SK-N-SH treated with all-trans-retinoic acid at 6 μM for 48 hours (cell line): ENCODE data around the gene NCAPG2.

Source experiments
- ATAC-seq: fragments of 200-7000 bp; cut with Tn5 transposase; 3 replicates; pipeline ENCODE4 v1.9.1; 2020; ENCODE audit warnings: mild to moderate bottlenecking, moderate library complexity
- ARNTL ChIP-seq: fragments of 450-650 bp; formaldehyde crosslinking; IDR thresholded peaks from 2 replicates; pipeline ENCODE4 v1.5.0; 2020; ENCODE audit warnings: low read depth, mild to moderate bottlenecking, moderate library complexity, borderline replicate concordance
- CREB5 ChIP-seq: fragments of 250-450 bp; sonication (Bioruptor Pico); IDR thresholded peaks from 2 replicates; pipeline ENCODE4 v1.5.1; 2020; ENCODE audit warnings: low read depth, mild to moderate bottlenecking, moderate library complexity
- CSDC2 ChIP-seq: fragments of 250-450 bp; sonication (Bioruptor Pico); IDR thresholded peaks from 2 replicates; pipeline ENCODE4 v1.5.0; 2020; ENCODE audit warnings: mild to moderate bottlenecking, moderate library complexity
- ESRRG ChIP-seq: fragments of 250-450 bp; sonication (Bioruptor Pico); IDR thresholded peaks from 2 replicates; pipeline ENCODE4 v1.6.1; 2021; ENCODE audit warnings: mild to moderate bottlenecking
- GLIS3 ChIP-seq: fragments of 250-450 bp; sonication (Bioruptor Pico); IDR thresholded peaks from 2 replicates; pipeline ENCODE4 v1.5.0; 2020; ENCODE audit warnings: mild to moderate bottlenecking, moderate library complexity
- ISL1 ChIP-seq: fragments of 250-450 bp; sonication (Bioruptor Pico); IDR thresholded peaks from 2 replicates; pipeline ENCODE4 v2.1.2; 2022; ENCODE audit warnings: mild to moderate bottlenecking, moderate library complexity
- OSR1 ChIP-seq: fragments of 250-450 bp; sonication (Bioruptor Pico); IDR thresholded peaks from 2 replicates; pipeline ENCODE4 v1.8.0; 2022; ENCODE audit warnings: moderate library complexity, mild to moderate bottlenecking, inconsistent platforms
- PPARA ChIP-seq: fragments of 250-450 bp; sonication (Bioruptor Pico); IDR thresholded peaks from 2 replicates; pipeline ENCODE4 v1.5.0; 2020; ENCODE audit warnings: mild to moderate bottlenecking, borderline replicate concordance
- TCF4 ChIP-seq: fragments of 250-450 bp; sonication (Bioruptor Pico); IDR thresholded peaks from 2 replicates; pipeline ENCODE4 v1.8.0; 2021; ENCODE audit warnings: mild to moderate bottlenecking, moderate library complexity, borderline replicate concordance
- TOX ChIP-seq: fragments of 250-450 bp; sonication (Bioruptor Pico); IDR thresholded peaks from 2 replicates; pipeline ENCODE4 v1.8.0; 2021; ENCODE audit warnings: mild to moderate bottlenecking, moderate library complexity, borderline replicate concordance
- TSHZ2 ChIP-seq: fragments of 250-450 bp; sonication (Bioruptor Pico); IDR thresholded peaks from 2 replicates; pipeline ENCODE4 v1.5.0; 2020; ENCODE audit warnings: mild to moderate bottlenecking, moderate library complexity
- ZC3H10 ChIP-seq: fragments of 250-450 bp; sonication (Bioruptor Pico); IDR thresholded peaks from 2 replicates; pipeline ENCODE4 v1.5.1; 2021; ENCODE audit warnings: mild to moderate bottlenecking, moderate library complexity
- ZFP3 ChIP-seq: fragments of 250-450 bp; sonication (Bioruptor Pico); IDR thresholded peaks from 2 replicates; pipeline ENCODE4 v1.5.0; 2020; ENCODE audit warnings: mild to moderate bottlenecking, moderate library complexity
- ZFP30 ChIP-seq: fragments of 450-650 bp; formaldehyde crosslinking; IDR thresholded peaks from 2 replicates; pipeline ENCODE4 v1.5.0; 2022; ENCODE audit warnings: mild to moderate bottlenecking, moderate library complexity
- ZNF565 ChIP-seq: fragments of 450-650 bp; formaldehyde crosslinking; conservative IDR thresholded peaks from 2 replicates; pipeline ENCODE4 v1.5.0; 2020; ENCODE audit warnings: low read depth, mild to moderate bottlenecking, moderate library complexity
- ZNF70 ChIP-seq: fragments of 450-650 bp; formaldehyde crosslinking; IDR thresholded peaks from 2 replicates; pipeline ENCODE4 v1.5.0; 2020; ENCODE audit warnings: mild to moderate bottlenecking, moderate library complexity
- ZNF8 ChIP-seq: fragments of 450-650 bp; formaldehyde crosslinking; IDR thresholded peaks from 2 replicates; pipeline ENCODE4 v1.5.0; 2020; ENCODE audit warnings: mild to moderate bottlenecking, moderate library complexity
- TF ChIP-seq, protein P1 (sequence below): fragments of 250-450 bp; sonication (Bioruptor Pico); IDR thresholded peaks from 2 replicates; pipeline ENCODE4 v1.8.0; 2021; ENCODE audit warnings: low read depth, mild to moderate bottlenecking, moderate library complexity, borderline replicate concordance
- TF ChIP-seq, protein P2 (sequence below): fragments of 250-450 bp; sonication (Bioruptor Pico); IDR thresholded peaks from 2 replicates; pipeline ENCODE4 v1.5.1; 2021; ENCODE audit warnings: mild to moderate bottlenecking, moderate library complexity

The NCAPG2 gene

GRCh38 chr7:158657189-158657746, 47.3 kb downstream of the NCAPG2 start:
- ATAC-seq, result no peak
- TF ChIP-seq ZNF565 (CRISPR knock-in tag) (no peak), ARNTL (CRISPR knock-in tag) (no peak), OSR1 (CRISPR knock-in tag) (no peak), ZNF70 (CRISPR knock-in tag) (no peak), ZFP30 (no peak), ZFP3 (CRISPR knock-in tag) (no peak), ESRRG (no peak), ZC3H10 (no peak)

DNA sequence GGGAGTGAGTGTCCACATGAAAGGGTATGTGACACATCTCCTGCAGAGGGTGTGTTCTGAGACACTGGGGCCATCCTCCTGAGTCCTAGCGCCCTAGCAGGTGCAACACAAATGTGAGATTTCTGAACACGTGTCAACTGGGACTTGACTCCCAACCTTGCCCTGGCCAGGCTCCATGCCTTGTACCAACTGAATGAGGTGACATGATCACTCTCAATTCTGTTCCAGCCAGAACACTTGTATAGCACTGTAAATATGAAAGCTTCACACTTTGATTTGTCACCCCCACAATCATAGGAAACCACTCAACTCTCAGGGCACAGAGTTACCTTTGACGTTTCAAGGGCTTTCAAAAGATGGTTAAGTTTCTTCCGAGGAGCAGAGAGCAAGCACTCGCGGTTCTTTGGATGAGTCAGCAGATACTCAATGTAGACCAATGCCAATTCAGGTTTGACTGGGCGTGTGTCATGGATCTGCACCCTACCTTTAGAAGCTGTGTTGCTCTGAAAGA, 48.6 kb downstream of the NCAPG2 start:
- no peak for TF ChIP-seq PPARA
- TF ChIP-seq OSR1 (CRISPR knock-in tag), result no peak
- TF ChIP-seq ISL1 (CRISPR knock-in tag), result no peak
- no peak for TF ChIP-seq ZFP3 (CRISPR knock-in tag)
- TF ChIP-seq TCF4 (CRISPR knock-in tag), result no peak
- TF ChIP-seq ZC3H10, result no peak
- TF ChIP-seq ZNF565 (CRISPR knock-in tag), result no peak
- no peak for TF ChIP-seq ARNTL (CRISPR knock-in tag)
- TF ChIP-seq, all 23 proteins: peak for 0
- no peak for ATAC-seq

- TF ChIP-seq TCF4 (CRISPR knock-in tag) (no peak), ZC3H10 (no peak), OSR1 (CRISPR knock-in tag) (no peak), CSDC2 (no peak), GLIS3 (CRISPR knock-in tag) (no peak), TOX (CRISPR knock-in tag) (no peak), ZFP3 (CRISPR knock-in tag) (no peak), CREB5 (no peak), TSHZ2 (CRISPR knock-in tag) (no peak), ESRRG (no peak), ZNF8 (CRISPR knock-in tag) (no peak), ZNF565 (CRISPR knock-in tag) (no peak)
- TF ChIP-seq, protein P1, sequence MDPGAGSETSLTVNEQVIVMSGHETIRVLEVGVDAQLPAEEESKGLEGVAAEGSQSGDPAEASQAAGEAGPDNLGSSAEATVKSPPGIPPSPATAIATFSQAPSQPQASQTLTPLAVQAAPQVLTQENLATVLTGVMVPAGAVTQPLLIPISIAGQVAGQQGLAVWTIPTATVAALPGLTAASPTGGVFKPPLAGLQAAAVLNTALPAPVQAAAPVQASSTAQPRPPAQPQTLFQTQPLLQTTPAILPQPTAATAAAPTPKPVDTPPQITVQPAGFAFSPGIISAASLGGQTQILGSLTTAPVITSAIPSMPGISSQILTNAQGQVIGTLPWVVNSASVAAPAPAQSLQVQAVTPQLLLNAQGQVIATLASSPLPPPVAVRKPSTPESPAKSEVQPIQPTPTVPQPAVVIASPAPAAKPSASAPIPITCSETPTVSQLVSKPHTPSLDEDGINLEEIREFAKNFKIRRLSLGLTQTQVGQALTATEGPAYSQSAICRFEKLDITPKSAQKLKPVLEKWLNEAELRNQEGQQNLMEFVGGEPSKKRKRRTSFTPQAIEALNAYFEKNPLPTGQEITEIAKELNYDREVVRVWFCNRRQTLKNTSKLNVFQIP, result no peak
- no peak for ATAC-seq
Observed at GRCh38 chr7:158655507-158655906, 49.1 kb downstream of the NCAPG2 start.

DNA sequence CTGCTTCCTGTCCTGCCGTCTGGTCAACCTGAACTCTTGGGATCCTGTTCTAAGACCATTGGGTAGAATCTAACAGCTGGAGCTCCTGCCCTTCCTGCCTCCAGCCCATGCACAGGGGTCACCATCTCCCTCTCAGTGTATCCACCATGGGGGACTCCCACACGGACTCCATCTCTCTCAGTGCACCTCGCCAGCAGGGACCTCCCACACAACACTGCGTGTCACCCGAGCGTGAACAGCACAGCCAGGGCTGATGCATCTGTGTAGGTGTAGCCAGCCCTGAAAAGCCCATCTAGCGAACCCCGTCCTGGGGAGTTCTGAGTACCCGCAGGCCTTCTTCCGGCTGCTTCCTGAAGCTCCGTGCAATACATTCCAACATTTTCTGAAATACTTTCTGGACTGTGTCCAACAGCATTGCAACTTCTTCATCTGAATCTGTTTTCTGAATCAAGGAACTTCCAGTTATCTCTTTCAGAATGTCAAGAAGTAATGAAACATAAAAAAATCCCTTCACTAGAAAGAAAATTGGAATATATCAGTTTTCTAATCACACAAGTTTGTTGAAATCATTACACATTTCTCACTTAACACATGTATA, 52.5 kb downstream of the NCAPG2 start:
- ATAC-seq, result no peak; the same call in 2 of the 3 replicates
- TF ChIP-seq, protein P1, result no peak
- 0 out of 2 replicates have a peak, but pooled peaks have one; percentile 35 for TF ChIP-seq ISL1 (CRISPR knock-in tag)

DNA sequence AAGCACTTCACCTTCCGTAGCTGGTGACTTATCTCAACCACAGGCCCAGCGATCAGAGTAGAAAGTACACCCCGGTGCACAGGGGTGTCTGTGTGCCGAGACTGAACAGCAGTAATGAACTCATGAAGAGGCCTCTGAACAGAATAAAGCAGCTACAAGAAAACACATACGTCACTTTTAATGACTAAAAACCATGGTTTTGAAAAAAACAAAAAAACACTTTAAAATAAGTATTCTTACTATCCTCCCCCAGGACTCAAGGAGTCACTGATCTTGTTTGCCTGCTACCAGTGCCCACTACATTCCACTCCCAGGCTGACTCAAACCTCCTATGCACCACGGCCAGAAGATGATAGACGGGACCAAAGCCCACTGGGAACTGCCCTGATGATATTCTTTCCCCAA, 53.8 kb downstream of the NCAPG2 start:
- TF ChIP-seq CREB5, result no peak
- no peak for TF ChIP-seq GLIS3 (CRISPR knock-in tag)
- TF ChIP-seq OSR1 (CRISPR knock-in tag), result no peak
- no peak for TF ChIP-seq TSHZ2 (CRISPR knock-in tag)
- no peak for TF ChIP-seq ISL1 (CRISPR knock-in tag)
- no peak for TF ChIP-seq ZNF8 (CRISPR knock-in tag)
- TF ChIP-seq, protein P2, sequence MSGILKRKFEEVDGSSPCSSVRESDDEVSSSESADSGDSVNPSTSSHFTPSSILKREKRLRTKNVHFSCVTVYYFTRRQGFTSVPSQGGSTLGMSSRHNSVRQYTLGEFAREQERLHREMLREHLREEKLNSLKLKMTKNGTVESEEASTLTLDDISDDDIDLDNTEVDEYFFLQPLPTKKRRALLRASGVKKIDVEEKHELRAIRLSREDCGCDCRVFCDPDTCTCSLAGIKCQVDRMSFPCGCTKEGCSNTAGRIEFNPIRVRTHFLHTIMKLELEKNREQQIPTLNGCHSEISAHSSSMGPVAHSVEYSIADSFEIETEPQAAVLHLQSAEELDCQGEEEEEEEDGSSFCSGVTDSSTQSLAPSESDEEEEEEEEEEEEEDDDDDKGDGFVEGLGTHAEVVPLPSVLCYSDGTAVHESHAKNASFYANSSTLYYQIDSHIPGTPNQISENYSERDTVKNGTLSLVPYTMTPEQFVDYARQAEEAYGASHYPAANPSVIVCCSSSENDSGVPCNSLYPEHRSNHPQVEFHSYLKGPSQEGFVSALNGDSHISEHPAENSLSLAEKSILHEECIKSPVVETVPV (CRISPR knock-in tag), result no peak
- no peak for TF ChIP-seq ZC3H10
- TF ChIP-seq, all 23 proteins: peak for 0

More for the DNA sequence above, 53.8 kb downstream of the NCAPG2 start:
- peak; percentile 82 for ATAC-seq
